BE2C (cell line): ENCODE measurements around the gene DIP2C.

ENCODE experiments used
- DNase-seq: peaks from one replicate; pipeline ENCODE4 v3.0.0-alpha.2; 2020
- H3K27me3 ChIP-seq: fragments of 250-450 bp; sonication (Bioruptor Pico); 2 replicates; pipeline ENCODE4 v1.5.1; 2020; ENCODE audit warnings: mild to moderate bottlenecking
- H3K36me3 ChIP-seq: fragments of 250-450 bp; sonication (Bioruptor Pico); 2 replicates; pipeline ENCODE4 v1.5.1; 2020; ENCODE audit warnings: mild to moderate bottlenecking
- H3K4me1 ChIP-seq: fragments of 250-450 bp; sonication (Bioruptor Pico); 2 replicates; pipeline ENCODE4 v1.5.1; 2020
- H3K4me3 ChIP-seq: 2 replicates; pipeline ENCODE4 v1.5.1; 2011; ENCODE audit warnings: low read depth, low read length
- H3K9me3 ChIP-seq: fragments of 250-450 bp; sonication (Bioruptor Pico); 2 replicates; pipeline ENCODE4 v1.5.1; 2020
- TF ChIP-seq, protein P1 (sequence below): IDR thresholded peaks from 2 replicates; pipeline ENCODE4 v1.5.1; 2012; ENCODE audit warnings: mild to moderate bottlenecking, low read depth, low read length

The DIP2C gene

DNA sequence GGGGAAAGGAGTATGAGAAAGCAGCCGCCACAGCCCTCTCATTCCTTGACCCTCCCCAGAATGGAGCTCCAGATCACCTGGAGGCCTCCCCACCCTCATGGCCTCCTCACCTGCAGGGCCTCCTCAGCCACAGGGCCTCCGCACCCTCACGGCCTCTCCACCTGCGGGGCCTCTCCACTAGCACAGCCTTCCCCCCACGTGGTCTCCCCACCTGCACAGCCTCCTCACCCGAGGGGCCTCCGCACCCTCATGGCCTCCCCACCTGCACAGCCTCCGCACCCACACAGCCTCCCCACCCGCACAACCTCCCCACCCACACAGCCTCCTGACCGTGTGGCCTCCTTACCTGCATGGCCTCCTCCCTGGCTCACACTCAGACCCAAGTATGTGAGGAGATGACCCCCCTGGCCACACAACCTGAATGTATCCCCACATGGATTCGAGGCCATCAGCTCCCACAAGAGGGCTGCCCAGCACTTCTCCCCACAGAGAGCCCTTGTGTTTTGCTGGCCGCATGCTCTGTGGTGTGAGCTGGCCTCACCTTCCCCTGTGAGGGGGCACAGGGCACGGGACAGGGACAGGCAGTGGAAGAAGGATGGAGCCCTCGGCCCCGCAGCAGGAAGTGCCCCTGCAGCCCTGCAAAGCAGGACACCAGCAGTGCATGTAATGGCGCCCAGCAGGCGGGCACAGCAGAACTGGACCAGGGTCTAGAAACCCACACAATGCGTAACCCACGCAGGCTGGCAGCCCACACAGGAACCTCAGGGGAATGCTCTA is 3.1 kb downstream of the DIP2C start:
- DNase-seq, result no peak
- Histone ChIP-seq H3K36me3 (no peaks in the 10 kb centered on the region), H3K27me3 (no peaks in the 10 kb centered on the region), H3K4me3 (no peak overlapping the region), H3K4me1 (no peaks in the 10 kb centered on the region), H3K9me3 (no peaks in the 10 kb centered on the region)
- TF ChIP-seq, protein P1, sequence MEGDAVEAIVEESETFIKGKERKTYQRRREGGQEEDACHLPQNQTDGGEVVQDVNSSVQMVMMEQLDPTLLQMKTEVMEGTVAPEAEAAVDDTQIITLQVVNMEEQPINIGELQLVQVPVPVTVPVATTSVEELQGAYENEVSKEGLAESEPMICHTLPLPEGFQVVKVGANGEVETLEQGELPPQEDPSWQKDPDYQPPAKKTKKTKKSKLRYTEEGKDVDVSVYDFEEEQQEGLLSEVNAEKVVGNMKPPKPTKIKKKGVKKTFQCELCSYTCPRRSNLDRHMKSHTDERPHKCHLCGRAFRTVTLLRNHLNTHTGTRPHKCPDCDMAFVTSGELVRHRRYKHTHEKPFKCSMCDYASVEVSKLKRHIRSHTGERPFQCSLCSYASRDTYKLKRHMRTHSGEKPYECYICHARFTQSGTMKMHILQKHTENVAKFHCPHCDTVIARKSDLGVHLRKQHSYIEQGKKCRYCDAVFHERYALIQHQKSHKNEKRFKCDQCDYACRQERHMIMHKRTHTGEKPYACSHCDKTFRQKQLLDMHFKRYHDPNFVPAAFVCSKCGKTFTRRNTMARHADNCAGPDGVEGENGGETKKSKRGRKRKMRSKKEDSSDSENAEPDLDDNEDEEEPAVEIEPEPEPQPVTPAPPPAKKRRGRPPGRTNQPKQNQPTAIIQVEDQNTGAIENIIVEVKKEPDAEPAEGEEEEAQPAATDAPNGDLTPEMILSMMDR, result no peak

DNA sequence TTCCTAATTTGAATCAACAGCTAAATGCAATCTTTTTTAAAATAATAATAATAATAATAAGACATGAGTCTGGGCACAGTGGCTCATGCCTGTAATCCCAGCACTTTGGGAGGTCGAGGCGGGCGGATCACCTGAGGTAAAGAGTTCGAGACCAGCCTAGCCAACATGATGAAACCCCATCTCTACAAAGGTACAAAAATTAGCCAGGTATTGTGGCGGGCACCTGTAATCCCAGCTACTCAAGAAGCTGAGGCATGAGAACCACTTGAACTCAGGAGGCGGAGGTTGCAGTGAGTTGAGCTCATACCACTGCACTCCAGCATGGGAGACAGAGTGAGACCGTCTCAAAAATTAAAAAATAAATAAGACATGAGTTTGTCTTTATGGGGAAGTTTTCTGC is 3.9 kb downstream of the DIP2C start:
- no peak for DNase-seq
- H3K9me3 ChIP-seq, result no peaks in the 10 kb centered on the region
- no peaks in the 10 kb centered on the region for H3K36me3 ChIP-seq
- H3K4me1 ChIP-seq, result no peaks in the 10 kb centered on the region
- no peaks in the 10 kb centered on the region for H3K27me3 ChIP-seq
- no peak overlapping the region for H3K4me3 ChIP-seq
- TF ChIP-seq, protein P1, result no peak

GRCh38 chr10:683448-684071 is 5.9 kb downstream of the DIP2C start:
- H3K4me3 ChIP-seq, result no peak overlapping the region

GRCh38 chr10:682931-683447 is 6.5 kb downstream of the DIP2C start:
- Histone ChIP-seq H3K4me1 (no peaks in the 10 kb centered on the region), H3K9me3 (no peaks in the 10 kb centered on the region), H3K27me3 (no peaks in the 10 kb centered on the region), H3K4me3 (no peak overlapping the region), H3K36me3 (no peaks in the 10 kb centered on the region)
- no peak for DNase-seq
- TF ChIP-seq, protein P1, result no peak

More at GRCh38 chr10:683448-684071, 5.9 kb downstream of the DIP2C start:
- H3K9me3 ChIP-seq, result no peaks in the 10 kb centered on the region
- H3K36me3 ChIP-seq, result no peaks in the 10 kb centered on the region
- no peaks in the 10 kb centered on the region for H3K27me3 ChIP-seq
- TF ChIP-seq, protein P1, result no peak
- no peaks in the 10 kb centered on the region for H3K4me1 ChIP-seq
- no peak for DNase-seq

DNA sequence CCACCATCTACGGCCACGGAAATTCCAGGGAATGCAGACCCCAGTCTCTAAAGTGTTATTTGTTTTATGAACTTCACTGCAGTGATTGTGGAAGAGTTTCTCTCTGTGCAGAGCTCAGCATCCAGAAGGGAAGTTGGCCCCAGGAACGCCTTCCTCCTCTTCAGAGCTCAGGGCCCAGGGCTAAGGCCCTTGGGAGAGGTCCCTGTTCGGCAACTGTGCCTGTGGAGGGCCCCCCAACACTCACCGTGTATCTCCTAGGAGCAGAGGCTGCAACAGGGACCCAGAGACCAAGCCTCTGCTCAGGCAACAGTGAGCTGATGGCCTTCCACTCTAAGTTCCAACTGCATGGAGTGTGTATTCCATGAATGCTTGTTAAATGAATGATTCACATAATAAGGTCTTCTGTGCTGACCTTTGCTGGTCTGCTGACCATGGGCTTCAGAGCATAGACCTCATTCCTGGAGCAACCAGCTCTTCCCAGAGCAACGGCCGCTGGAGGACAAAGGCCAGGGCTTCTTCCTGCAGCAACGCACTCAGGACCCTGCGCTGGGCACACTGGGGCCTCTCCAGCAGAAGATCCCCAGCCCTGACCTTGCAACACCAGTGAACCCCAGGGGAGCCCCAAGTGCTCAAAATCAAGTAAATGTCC is 7.7 kb downstream of the DIP2C start:
- H3K9me3 ChIP-seq, result no peaks in the 10 kb centered on the region
- H3K36me3 ChIP-seq, result no peaks in the 10 kb centered on the region
- no peaks in the 10 kb centered on the region for H3K4me1 ChIP-seq
- TF ChIP-seq, protein P1, result no peak
- no peak for DNase-seq
- no peak overlapping the region for H3K4me3 ChIP-seq
- H3K27me3 ChIP-seq, result no peaks in the 10 kb centered on the region
